ENCODE results near the gene PCNT. TPM values are rescaled to one million over a fixed set of nuclear protein-coding genes. Genes with fewer than 3 reads are reported as not detected.

PCNT gene
- total and polyA plus RNA-seq, 2 of the 4 experiments (the other 2 are of a cell fraction), result 10.0 to 19.4 TPM

DNA sequence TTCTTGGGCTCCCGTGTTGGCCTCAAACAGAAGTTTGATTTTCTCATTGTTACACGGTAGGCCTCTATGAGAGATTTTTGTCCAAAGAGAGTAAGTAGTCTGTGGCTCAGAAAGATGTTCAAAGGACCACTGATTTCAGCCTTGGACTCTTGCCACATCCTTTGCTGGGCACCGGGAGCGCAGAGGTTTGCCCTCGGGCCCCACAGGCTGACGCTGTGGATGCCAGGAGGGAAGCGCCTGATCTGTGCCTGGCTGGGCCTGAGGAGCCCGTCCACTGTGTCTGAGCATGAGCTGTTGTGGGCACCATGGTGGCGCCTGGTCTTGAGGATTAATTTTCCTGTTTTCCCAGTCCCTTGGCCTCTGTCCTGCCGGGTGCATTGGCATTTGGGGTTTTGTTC, 52.3 kb downstream of the PCNT start:
- no TSS peak for BruUV-seq (replicated peaks)
- no peak overlapping the region for H3K27ac ChIP-seq (ENCODE audit: insufficient read depth, low read length)
- no peak overlapping the region for H2BK120ac ChIP-seq (ENCODE audit: low read depth, low read length)
- no peak overlapping the region for H3K4me2 ChIP-seq (ENCODE audit: low read depth, low read length)
- H4K5ac ChIP-seq (ENCODE audit: low read depth, low read length), result no peak overlapping the region
- H3K4me3 ChIP-seq (ENCODE audit: insufficient read depth, low read depth, low read length), result no peak overlapping the region
- H2BK20ac ChIP-seq (ENCODE audit: low read depth, low read length), result no peak overlapping the region
- intact Hi-C loops (cut with micrococcal nuclease) (no loop called here), dilution Hi-C loops (cut with HindIII; ENCODE audit: low sequenced_read_pairs, unreplicated experiment) (no loop called here), in situ Hi-C loops (cut with MboI; ENCODE audit: low sequenced_read_pairs) (no loop called here)
- CTCF ChIA-PET, result no interaction called here
- H3K36me3 ChIP-seq (ENCODE audit: control insufficient read depth, insufficient read depth, low read length), result peaks cover 14% of the 10 kb centered on the region
- no peak for DNase-seq
- no peak overlapping the region for H3K56ac ChIP-seq (ENCODE audit: extremely low read depth, insufficient read depth, low read length)
- H2AK9ac ChIP-seq (replicated peaks; ENCODE audit: low read depth, low read length, poor library complexity), result no peak overlapping the region
- H3K9me1 ChIP-seq (ENCODE audit: insufficient read depth, low read length), result peaks cover 11% of the 10 kb centered on the region
- H3K14ac ChIP-seq (replicated peaks; ENCODE audit: low read depth, low read length), result no peak overlapping the region
- no peaks in the 10 kb centered on the region for H3K27me3 ChIP-seq (ENCODE audit: control insufficient read depth, insufficient read depth, low read length)
- H3K79me1 ChIP-seq (ENCODE audit: low read depth in 1 of 2, low read length in 2 of 2), result peaks cover 29 to 67% of the 10 kb centered on the region in 2 experiments
- no peaks in the 10 kb centered on the region for H3K4me1 ChIP-seq (ENCODE audit: control insufficient read depth, insufficient read depth, low read length)
- ATAC-seq (ENCODE audit: low read depth), result no peak
- no peak overlapping the region for H4K91ac ChIP-seq (ENCODE audit: insufficient read depth, low read depth, low read length)
- TF ChIP-seq CEBPB (IDR thresholded peaks at IDR 0.05; ENCODE audit: low read depth, low read length) (no peak), SMC3 (IDR thresholded peaks at IDR 0.05; ENCODE audit: low read depth, low read length) (no peak), MAZ (IDR thresholded peaks at IDR 0.05; ENCODE audit: borderline replicate concordance, low read depth, low read length) (no peak), NFE2L2 (IDR thresholded peaks at IDR 0.05; ENCODE audit: low read depth, low read length) (no peak), FOS (IDR thresholded peaks at IDR 0.05; ENCODE audit: low read depth, low read length) (no peak), MXI1 (IDR thresholded peaks at IDR 0.05; ENCODE audit: borderline replicate concordance, low read depth, low read length) (no peak), POLR2A (IDR thresholded peaks at IDR 0.05; ENCODE audit: low read depth, low read length) (no peak), BHLHE40 (IDR thresholded peaks at IDR 0.05; ENCODE audit: low read depth, low read length) (no peak), RCOR1 (IDR thresholded peaks at IDR 0.05; ENCODE audit: insufficient replicate concordance, low read length) (no peak), MAFK (IDR thresholded peaks at IDR 0.05; ENCODE audit: low read depth, low read length) (no peak), CHD1 (IDR thresholded peaks at IDR 0.05; ENCODE audit: low read depth, low read length) (no peak), RFX5 (IDR thresholded peaks at IDR 0.05; ENCODE audit: low read depth, low read length) (no peak), RAD21 (IDR thresholded peaks at IDR 0.05; ENCODE audit: low read length) (no peak)
- TF ChIP-seq, protein P1, sequence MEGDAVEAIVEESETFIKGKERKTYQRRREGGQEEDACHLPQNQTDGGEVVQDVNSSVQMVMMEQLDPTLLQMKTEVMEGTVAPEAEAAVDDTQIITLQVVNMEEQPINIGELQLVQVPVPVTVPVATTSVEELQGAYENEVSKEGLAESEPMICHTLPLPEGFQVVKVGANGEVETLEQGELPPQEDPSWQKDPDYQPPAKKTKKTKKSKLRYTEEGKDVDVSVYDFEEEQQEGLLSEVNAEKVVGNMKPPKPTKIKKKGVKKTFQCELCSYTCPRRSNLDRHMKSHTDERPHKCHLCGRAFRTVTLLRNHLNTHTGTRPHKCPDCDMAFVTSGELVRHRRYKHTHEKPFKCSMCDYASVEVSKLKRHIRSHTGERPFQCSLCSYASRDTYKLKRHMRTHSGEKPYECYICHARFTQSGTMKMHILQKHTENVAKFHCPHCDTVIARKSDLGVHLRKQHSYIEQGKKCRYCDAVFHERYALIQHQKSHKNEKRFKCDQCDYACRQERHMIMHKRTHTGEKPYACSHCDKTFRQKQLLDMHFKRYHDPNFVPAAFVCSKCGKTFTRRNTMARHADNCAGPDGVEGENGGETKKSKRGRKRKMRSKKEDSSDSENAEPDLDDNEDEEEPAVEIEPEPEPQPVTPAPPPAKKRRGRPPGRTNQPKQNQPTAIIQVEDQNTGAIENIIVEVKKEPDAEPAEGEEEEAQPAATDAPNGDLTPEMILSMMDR (conservative IDR thresholded peaks at IDR 0.05; ENCODE audit: low read depth, low read length), result no peak
- TF ChIP-seq, protein P2, sequence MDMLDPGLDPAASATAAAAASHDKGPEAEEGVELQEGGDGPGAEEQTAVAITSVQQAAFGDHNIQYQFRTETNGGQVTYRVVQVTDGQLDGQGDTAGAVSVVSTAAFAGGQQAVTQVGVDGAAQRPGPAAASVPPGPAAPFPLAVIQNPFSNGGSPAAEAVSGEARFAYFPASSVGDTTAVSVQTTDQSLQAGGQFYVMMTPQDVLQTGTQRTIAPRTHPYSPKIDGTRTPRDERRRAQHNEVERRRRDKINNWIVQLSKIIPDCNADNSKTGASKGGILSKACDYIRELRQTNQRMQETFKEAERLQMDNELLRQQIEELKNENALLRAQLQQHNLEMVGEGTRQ (IDR thresholded peaks at IDR 0.05; ENCODE audit: low read depth, low read length), result no peak
- TF ChIP-seq, protein P3, sequence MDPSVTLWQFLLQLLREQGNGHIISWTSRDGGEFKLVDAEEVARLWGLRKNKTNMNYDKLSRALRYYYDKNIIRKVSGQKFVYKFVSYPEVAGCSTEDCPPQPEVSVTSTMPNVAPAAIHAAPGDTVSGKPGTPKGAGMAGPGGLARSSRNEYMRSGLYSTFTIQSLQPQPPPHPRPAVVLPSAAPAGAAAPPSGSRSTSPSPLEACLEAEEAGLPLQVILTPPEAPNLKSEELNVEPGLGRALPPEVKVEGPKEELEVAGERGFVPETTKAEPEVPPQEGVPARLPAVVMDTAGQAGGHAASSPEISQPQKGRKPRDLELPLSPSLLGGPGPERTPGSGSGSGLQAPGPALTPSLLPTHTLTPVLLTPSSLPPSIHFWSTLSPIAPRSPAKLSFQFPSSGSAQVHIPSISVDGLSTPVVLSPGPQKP (IDR thresholded peaks at IDR 0.05; ENCODE audit: borderline replicate concordance, low read depth, low read length), result no peak
- H3K23ac ChIP-seq (ENCODE audit: low read depth, low read length), result no peak overlapping the region; the same call in 1 of the 2 replicates
- H3K9me3 ChIP-seq (ENCODE audit: control insufficient read depth, insufficient read depth, low read length), result no peaks in the 10 kb centered on the region
- H3K18ac ChIP-seq (ENCODE audit: low read depth, low read length), result no peak overlapping the region
- no peak overlapping the region for H2BK5ac ChIP-seq (ENCODE audit: low read depth, low read length, poor library complexity, severe bottlenecking)
- no peak overlapping the region for H2AFZ ChIP-seq (replicated peaks; ENCODE audit: low read length, poor library complexity)
- H4K8ac ChIP-seq (ENCODE audit: low read depth in 2 of 2, low read length in 2 of 2), result no peak overlapping the region
- H4K20me1 ChIP-seq (ENCODE audit: insufficient read depth, low read length), result peaks cover 21% of the 10 kb centered on the region
- H2AK5ac ChIP-seq (ENCODE audit: low read depth, low read length), result no peak overlapping the region
- no peak overlapping the region for H2BK15ac ChIP-seq (ENCODE audit: low read depth, low read length)
- H3K9ac ChIP-seq (ENCODE audit: low read depth, low read length), result no peak overlapping the region
- WGBS, 2 experiments (ENCODE audit: extremely low coverage in 2 of 2, insufficient read length in 1 of 2), result 95% methylated on average over 6 of the region's 10 CpGs; no CpG with 5 or more reads in 1 of the 2 experiments
- H3K4ac ChIP-seq (ENCODE audit: low read depth, low read length), result no peak overlapping the region
- POLR2A ChIA-PET (ENCODE audit: unreplicated experiment), result no interaction called here
